Stimulated activated memory B cell treated with anti-CD40 and anti-IgM and Interleukin-4, amounts not matched to agents 10 μg/mL and 1 μg/mL and 100 μg/mL, for 72 hours (primary cell): ENCODE results near the gene SMYD2.

Experiments
- ATAC-seq: fragments of 150-1000 bp; cut with Tn5 transposase; 2 replicates; pipeline ENCODE4 v1.10.0; 2021
- H3K27ac Mint-ChIP-seq: one replicate; pipeline ENCODE4 v1.8.0; 2022; ENCODE audit warnings: mild to moderate bottlenecking, mixed read lengths
- H3K27me3 Mint-ChIP-seq: one replicate; pipeline ENCODE4 v1.8.0; 2022; ENCODE audit warnings: mixed read lengths
- H3K36me3 Mint-ChIP-seq: one replicate; pipeline ENCODE4 v1.8.0; 2022; ENCODE audit warnings: mixed read lengths
- H3K4me1 Mint-ChIP-seq: one replicate; pipeline ENCODE4 v1.8.0; 2022; ENCODE audit warnings: mixed read lengths
- H3K4me3 Mint-ChIP-seq: one replicate; pipeline ENCODE4 v1.8.0; 2022; ENCODE audit warnings: mild to moderate bottlenecking, moderate library complexity, mixed read lengths
- H3K9me3 Mint-ChIP-seq: one replicate; pipeline ENCODE4 v1.8.0; 2022; ENCODE audit warnings: mixed read lengths

Gene SMYD2

GRCh38 chr1:214282630-214283242 is 1.8 kb downstream of the SMYD2 start:
- Mint-ChIP-seq H3K4me1 (peaks cover 35% of the 10 kb centered on the region), H3K27me3 (no peaks in the 10 kb centered on the region), H3K9me3 (no peaks in the 10 kb centered on the region), H3K27ac (no peak overlapping the region), H3K4me3 (no peak overlapping the region), H3K36me3 (no peaks in the 10 kb centered on the region)
- ATAC-seq, result no peak

- Mint-ChIP-seq H3K9me3 (no peaks in the 10 kb centered on the region), H3K36me3 (peaks cover 5% of the 10 kb centered on the region), H3K27ac (no peak overlapping the region), H3K4me3 (no peak overlapping the region), H3K4me1 (peaks cover 29% of the 10 kb centered on the region), H3K27me3 (no peaks in the 10 kb centered on the region)
- ATAC-seq, result no peak
Observed at GRCh38 chr1:214285610-214286440, 4.9 kb downstream of the SMYD2 start.

DNA sequence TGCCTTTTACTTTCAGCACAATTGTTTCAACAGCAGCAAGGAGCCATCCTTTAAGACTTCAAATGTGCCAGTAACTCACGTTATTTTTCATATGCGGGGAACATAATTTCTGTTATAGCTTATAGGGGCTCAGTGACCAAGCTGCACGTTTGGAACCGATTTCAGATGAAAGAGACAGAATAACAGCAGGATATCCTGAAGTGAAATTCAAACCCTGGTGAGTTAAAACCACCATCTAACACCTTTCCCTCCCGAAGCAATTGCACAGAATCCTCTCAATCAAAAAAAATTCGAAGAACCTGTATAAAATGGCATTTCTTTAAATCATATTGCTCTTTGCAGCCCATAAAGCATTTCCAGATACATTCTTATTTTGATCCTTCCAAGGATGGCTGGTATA is 6.9 kb downstream of the SMYD2 start:
- H3K27me3 Mint-ChIP-seq, result no peaks in the 10 kb centered on the region
- no peak overlapping the region for H3K27ac Mint-ChIP-seq
- H3K4me3 Mint-ChIP-seq, result no peak overlapping the region
- H3K9me3 Mint-ChIP-seq, result no peaks in the 10 kb centered on the region
- peaks cover 5% of the 10 kb centered on the region for H3K36me3 Mint-ChIP-seq
- H3K4me1 Mint-ChIP-seq, result peaks cover 15% of the 10 kb centered on the region
- no peak for ATAC-seq

DNA sequence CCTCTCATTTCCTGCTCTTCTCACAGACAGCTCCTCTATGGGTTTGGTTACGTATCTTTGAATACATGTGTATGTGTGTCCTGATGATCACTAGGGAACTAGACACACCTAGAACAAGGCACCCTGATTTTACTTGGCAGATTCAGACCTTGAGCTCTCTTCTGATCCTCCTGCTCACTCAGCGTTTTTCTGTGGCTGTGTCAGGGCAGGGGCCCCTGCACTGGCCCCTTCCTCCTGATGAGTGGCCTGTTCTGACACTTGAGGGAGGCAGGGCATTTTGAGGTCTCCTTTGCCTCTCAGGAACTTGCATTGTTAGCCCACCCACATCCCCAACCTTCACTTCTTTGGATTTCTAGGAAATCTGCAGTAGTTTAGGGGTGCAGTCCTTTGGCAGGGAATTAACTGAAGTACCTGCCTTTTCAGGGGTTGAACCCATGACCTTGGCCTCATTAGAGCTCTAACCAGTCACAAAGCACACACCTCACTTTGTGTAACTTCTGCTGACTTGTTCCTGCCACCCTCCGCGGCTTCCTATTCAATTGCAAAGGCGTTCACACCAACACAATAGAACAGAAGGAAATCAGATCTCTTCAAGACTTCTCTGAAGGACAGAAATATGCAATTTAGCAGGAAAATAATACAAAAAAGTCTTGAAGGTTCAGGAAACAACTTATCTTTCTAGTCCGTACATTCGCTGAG is 8.8 kb downstream of the SMYD2 start:
- no peak overlapping the region for H3K4me3 Mint-ChIP-seq
- H3K9me3 Mint-ChIP-seq, result no peaks in the 10 kb centered on the region
- peaks cover 13% of the 10 kb centered on the region for H3K4me1 Mint-ChIP-seq
- H3K27me3 Mint-ChIP-seq, result no peaks in the 10 kb centered on the region
- no peak overlapping the region for H3K27ac Mint-ChIP-seq
- ATAC-seq, result no peak
- H3K36me3 Mint-ChIP-seq, result peaks cover 5% of the 10 kb centered on the region

- Mint-ChIP-seq H3K36me3 (peaks cover 5% of the 10 kb centered on the region), H3K9me3 (no peaks in the 10 kb centered on the region), H3K27me3 (no peaks in the 10 kb centered on the region), H3K27ac (no peak overlapping the region), H3K4me3 (no peak overlapping the region), H3K4me1 (peaks cover 13% of the 10 kb centered on the region)
- ATAC-seq, result no peak
Observed at GRCh38 chr1:214290424-214291037, 9.6 kb downstream of the SMYD2 start.

DNA sequence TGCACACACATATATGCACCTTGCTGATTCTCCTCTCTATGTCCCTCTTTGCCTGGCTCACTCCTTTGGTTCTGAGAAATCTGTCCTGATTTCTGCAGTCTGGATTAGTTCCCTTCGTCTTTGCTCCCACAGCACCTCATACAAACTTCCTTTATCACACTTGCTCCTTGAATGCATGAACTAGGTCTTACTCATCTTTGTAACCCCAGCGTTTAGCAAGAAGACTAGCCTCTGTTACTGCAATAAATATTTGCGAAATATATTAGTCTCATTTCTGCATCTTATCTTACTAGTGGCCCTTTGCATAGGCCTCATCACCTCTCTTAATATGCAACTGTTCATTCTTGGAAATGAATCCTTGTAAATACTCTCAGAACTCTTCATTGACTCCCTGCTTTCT is 11.4 kb downstream of the SMYD2 start:
- H3K27ac Mint-ChIP-seq, result no peak overlapping the region
- no peaks in the 10 kb centered on the region for H3K27me3 Mint-ChIP-seq
- ATAC-seq, result no peak
- H3K9me3 Mint-ChIP-seq, result no peaks in the 10 kb centered on the region
- peaks cover 13% of the 10 kb centered on the region for H3K4me1 Mint-ChIP-seq
- H3K4me3 Mint-ChIP-seq, result no peak overlapping the region
- H3K36me3 Mint-ChIP-seq, result peaks cover 7% of the 10 kb centered on the region

- H3K4me3 Mint-ChIP-seq, result no peak overlapping the region
- H3K36me3 Mint-ChIP-seq, result peaks cover 8% of the 10 kb centered on the region
- ATAC-seq, result no peak
- H3K4me1 Mint-ChIP-seq, result no peaks in the 10 kb centered on the region
- H3K9me3 Mint-ChIP-seq, result no peaks in the 10 kb centered on the region
- H3K27me3 Mint-ChIP-seq, result no peaks in the 10 kb centered on the region
- H3K27ac Mint-ChIP-seq, result no peak overlapping the region
Observed at GRCh38 chr1:214295934-214296333, 15.0 kb downstream of the SMYD2 start.

- H3K9me3 Mint-ChIP-seq, result no peaks in the 10 kb centered on the region
- H3K27me3 Mint-ChIP-seq, result no peaks in the 10 kb centered on the region
- no peaks in the 10 kb centered on the region for H3K4me1 Mint-ChIP-seq
- no peak overlapping the region for H3K4me3 Mint-ChIP-seq
- peaks cover 8% of the 10 kb centered on the region for H3K36me3 Mint-ChIP-seq
- no peak for ATAC-seq
- H3K27ac Mint-ChIP-seq, result no peak overlapping the region
Observed at GRCh38 chr1:214296860-214297745, 16.1 kb downstream of the SMYD2 start.

DNA sequence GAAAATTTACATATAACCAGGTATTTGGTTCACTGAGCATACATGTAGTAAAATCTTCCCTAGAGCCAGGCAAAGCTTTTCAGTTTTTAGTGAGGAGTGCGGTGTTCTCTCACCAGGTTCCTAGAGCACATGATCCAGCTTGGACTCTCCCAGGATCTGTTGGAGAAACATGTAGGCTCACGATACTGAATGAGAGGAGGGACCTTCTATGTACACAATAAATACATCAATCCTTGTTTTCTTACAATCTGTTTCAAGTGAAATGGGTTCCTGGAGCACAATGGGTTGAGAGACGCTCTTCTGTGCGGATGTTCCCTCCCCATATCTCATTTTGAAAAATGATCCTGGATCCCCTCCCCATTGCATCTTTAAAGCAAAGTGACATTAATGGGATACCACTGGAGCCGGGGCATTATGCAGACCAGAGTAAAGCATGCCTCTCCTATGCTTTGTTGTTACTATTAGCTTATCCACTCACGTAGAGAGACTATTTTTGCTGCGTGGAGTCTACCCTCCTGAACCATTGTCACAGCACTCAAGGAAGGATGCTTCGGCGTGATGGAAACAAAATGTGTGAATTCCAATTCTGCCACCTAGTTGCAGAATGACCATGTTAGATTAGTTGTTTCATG is 19.3 kb downstream of the SMYD2 start:
- Mint-ChIP-seq H3K9me3 (no peaks in the 10 kb centered on the region), H3K4me3 (no peak overlapping the region), H3K27ac (no peak overlapping the region), H3K27me3 (no peaks in the 10 kb centered on the region), H3K4me1 (peaks cover 12% of the 10 kb centered on the region), H3K36me3 (peaks cover 8% of the 10 kb centered on the region)
- ATAC-seq, result no peak

DNA sequence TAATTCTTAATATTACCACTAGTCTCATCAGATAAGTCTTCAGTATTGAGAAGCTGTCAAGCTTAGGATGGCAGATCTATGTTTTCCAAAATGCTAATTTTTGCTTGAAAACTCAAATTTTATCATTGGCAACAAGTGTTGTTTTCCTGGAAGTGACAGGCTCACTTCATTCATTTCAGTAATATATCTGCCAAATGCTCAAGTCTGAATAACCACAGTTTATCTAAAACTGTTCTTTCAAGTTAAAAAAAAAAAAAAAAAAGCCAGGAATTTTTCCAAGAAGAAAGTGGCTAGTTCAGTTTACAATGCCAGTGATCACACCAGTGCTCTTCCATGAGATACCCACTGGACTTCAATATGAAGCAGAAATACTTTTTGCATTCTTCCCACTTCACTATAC is 20.6 kb downstream of the SMYD2 start:
- Mint-ChIP-seq H3K9me3 (no peaks in the 10 kb centered on the region), H3K4me1 (peaks cover 12% of the 10 kb centered on the region), H3K4me3 (no peak overlapping the region), H3K27me3 (no peaks in the 10 kb centered on the region), H3K27ac (no peak overlapping the region), H3K36me3 (peaks cover 8% of the 10 kb centered on the region)
- ATAC-seq, result no peak

- Mint-ChIP-seq H3K9me3 (no peaks in the 10 kb centered on the region), H3K27ac (no peak overlapping the region), H3K27me3 (no peaks in the 10 kb centered on the region), H3K36me3 (no peaks in the 10 kb centered on the region), H3K4me1 (peaks cover 13% of the 10 kb centered on the region), H3K4me3 (no peak overlapping the region)
- ATAC-seq, result no peak
Observed at GRCh38 chr1:214303141-214303930, 22.4 kb downstream of the SMYD2 start.

DNA sequence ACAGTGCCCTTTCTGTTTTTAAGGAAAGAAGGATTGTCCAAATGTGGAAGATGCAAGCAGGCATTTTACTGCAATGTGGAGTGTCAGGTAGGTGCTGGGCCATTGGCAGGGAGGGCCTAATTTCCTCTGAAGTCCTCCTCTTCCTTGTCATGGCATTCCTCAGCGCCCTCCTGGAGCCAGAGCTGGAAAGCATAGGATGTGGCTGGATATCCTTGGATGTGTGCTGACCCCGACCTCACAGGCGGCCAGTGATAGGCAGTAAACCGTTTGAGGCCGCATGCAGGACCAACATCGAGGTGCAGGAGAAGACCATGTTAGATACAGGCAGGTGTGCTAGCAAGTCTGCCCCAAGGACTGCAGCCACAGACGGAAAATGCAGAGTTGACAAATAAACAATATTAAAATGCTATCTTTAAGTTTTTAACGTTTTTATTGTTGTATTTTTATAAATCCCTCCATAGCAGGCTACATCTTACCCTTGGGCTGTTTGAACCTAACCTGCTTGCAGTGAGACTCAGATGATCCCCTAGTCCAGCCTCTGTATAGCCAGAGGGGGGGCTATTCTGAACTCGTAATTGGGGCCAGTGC is 24.3 kb downstream of the SMYD2 start:
- Mint-ChIP-seq H3K4me1 (peaks cover 17% of the 10 kb centered on the region), H3K27ac (no peak overlapping the region), H3K4me3 (no peak overlapping the region), H3K36me3 (no peaks in the 10 kb centered on the region), H3K9me3 (no peaks in the 10 kb centered on the region), H3K27me3 (no peaks in the 10 kb centered on the region)
- no peak for ATAC-seq

DNA sequence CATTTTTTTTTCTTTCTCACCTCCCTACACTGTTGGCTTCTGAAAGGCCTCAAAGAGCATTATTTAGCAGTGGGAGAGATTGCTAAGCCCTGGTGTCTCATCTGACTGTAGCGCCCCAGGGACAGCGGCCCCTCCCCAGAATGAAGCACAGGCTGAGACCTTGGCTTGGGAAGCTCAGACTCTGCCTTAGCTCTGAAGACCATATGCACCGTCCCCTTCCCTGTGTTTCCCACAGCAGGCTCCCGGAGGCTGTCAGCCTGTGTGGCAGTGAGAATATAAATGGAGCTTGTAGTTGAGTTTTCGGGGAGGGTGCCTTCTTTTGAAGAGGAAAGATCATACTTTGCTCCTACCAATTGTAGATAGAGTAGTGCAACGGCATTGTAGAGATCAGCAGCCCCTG is 25.3 kb downstream of the SMYD2 start:
- no peak for ATAC-seq
- H3K36me3 Mint-ChIP-seq, result no peaks in the 10 kb centered on the region
- H3K27me3 Mint-ChIP-seq, result no peaks in the 10 kb centered on the region
- no peaks in the 10 kb centered on the region for H3K9me3 Mint-ChIP-seq
- no peak overlapping the region for H3K4me3 Mint-ChIP-seq
- H3K27ac Mint-ChIP-seq, result no peak overlapping the region
- peaks cover 17% of the 10 kb centered on the region for H3K4me1 Mint-ChIP-seq
